Gastroesophageal sphincter (tissue), 3 donors: ENCODE data around the gene ZNF793.
A peak's percentile ranks its signal among the peaks of the same experiment; 100 is the strongest.

ENCODE experiments used
- EP300 ChIP-seq: sonication (generic); formaldehyde crosslinking; IDR thresholded peaks from one replicate; pipeline ENCODE4 v1.6.1; 2017; ENCODE audit warnings: antibody characterized with exemption, mild to moderate bottlenecking
- POLR2A ChIP-seq, 2 donors: fragments of 450-650 bp; IDR thresholded peaks; one replicate each; pipeline ENCODE4 v1.6.1; 2017; ENCODE audit warnings: antibody characterized with exemption in 2 of 2, mild to moderate bottlenecking in 2 of 2, moderate library complexity in 1 of 2
- POLR2AphosphoS5 ChIP-seq: sonication (generic); formaldehyde crosslinking; IDR thresholded peaks from one replicate; pipeline ENCODE4 v1.6.1; 2017; ENCODE audit warnings: antibody characterized with exemption
- TF ChIP-seq, protein P1 (sequence below), 4 experiments: fragments of 200-600 bp in 2 of 4; fragments of 450-650 bp in 2 of 4; sonication (generic) in 1 of 4; IDR thresholded peaks; one replicate each; pipeline ENCODE4 v1.5.1; 2017 to 2019; ENCODE audit warnings: antibody characterized with exemption in 4 of 4, mild to moderate bottlenecking in 2 of 4, moderate library complexity in 2 of 4

DNA sequence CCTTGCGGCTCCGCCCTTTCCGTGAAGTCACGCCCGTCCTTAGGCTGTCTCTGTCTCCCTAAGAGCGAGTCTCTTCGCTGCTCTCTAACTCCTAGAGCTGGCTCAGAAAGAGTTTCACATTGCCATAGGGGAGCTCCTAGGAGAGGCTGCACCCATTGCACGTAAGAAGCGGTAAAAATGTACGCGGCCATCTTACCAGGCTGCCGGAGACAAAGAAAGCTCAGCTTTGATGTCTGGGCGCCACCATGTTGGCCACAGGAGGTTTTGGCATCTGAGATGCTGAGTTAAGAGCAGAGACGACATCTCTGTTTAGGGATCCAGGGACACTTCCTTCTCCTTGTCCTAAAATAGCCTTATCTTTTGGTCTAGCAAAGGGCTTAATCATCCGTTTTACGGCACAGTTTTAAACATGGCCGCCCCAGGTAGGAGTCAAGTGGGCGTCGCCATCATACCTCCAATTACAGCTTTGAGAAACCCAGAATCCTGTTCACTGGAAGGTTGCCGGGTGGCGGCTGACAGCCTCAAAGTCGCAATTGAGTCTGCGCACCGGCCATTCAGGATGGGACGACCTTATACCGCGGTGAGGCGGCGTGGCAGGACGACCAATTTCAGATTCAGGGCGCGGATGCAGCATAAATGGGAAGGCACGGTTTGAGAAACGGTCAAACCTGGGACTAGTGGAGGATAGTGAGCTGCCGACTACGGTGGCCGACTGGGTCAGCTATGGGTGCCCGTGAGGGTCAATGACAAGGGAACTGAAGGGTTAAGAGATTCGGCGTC lies at the start of gene ZNF793:
- TF ChIP-seq, protein P1, sequence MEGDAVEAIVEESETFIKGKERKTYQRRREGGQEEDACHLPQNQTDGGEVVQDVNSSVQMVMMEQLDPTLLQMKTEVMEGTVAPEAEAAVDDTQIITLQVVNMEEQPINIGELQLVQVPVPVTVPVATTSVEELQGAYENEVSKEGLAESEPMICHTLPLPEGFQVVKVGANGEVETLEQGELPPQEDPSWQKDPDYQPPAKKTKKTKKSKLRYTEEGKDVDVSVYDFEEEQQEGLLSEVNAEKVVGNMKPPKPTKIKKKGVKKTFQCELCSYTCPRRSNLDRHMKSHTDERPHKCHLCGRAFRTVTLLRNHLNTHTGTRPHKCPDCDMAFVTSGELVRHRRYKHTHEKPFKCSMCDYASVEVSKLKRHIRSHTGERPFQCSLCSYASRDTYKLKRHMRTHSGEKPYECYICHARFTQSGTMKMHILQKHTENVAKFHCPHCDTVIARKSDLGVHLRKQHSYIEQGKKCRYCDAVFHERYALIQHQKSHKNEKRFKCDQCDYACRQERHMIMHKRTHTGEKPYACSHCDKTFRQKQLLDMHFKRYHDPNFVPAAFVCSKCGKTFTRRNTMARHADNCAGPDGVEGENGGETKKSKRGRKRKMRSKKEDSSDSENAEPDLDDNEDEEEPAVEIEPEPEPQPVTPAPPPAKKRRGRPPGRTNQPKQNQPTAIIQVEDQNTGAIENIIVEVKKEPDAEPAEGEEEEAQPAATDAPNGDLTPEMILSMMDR (IDR thresholded peaks at IDR 0.05): peak in 1 of 4 experiments; percentile 7
- TF ChIP-seq POLR2A (IDR thresholded peaks at IDR 0.05) (peak in 1 of 2 donors; percentile 18), POLR2AphosphoS5 (peak; percentile 84), EP300 (no peak)
